Adrenal gland (tissue), 5 donors: ENCODE measurements around the gene TAS2R46.

ENCODE experiments used
- POLR2A ChIP-seq, 2 donors: fragments of 450-650 bp; IDR thresholded peaks; one replicate each; pipeline ENCODE4 v1.6.1; 2017; ENCODE audit warnings: antibody characterized with exemption in 2 of 2, mild to moderate bottlenecking in 2 of 2, moderate library complexity in 1 of 2
- TF ChIP-seq, protein P1 (sequence below), 6 experiments: fragments of 450-650 bp in 4 of 6; fragments of 200-600 bp in 2 of 6; sonication (generic) in 1 of 6; IDR thresholded peaks; 1 replicate in 5 of 6; 2 replicates in 1 of 6; pipeline versions ENCODE4 v1.5.1 to v1.8.0; 2016 to 2021; ENCODE audit warnings: antibody characterized with exemption in 6 of 6, mild to moderate bottlenecking in 2 of 6, moderate library complexity in 1 of 6
- donor health status: DM: no; HTN: no; CAD: no.

DNA sequence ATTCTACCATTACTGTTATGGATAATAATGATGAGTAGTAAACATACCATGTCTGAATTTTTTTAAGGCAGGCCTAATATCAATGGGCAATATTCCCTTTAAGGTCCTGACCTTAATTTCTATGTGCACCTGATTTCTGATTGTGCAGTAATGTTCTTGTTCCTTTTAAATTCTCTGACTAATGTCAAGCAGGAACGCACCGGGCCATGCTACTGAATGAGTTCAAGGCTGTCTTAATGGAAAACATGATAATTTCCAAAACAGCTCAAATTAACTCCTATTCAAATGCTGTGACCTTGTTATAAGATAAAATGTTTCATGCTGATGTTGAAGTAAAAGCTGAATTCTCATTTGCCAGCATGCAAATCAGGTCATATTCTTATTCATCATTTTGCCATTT, 6.8 kb downstream of the TAS2R46 start:
- no peak for TF ChIP-seq POLR2A (IDR thresholded peaks at IDR 0.05)
- TF ChIP-seq, protein P1, sequence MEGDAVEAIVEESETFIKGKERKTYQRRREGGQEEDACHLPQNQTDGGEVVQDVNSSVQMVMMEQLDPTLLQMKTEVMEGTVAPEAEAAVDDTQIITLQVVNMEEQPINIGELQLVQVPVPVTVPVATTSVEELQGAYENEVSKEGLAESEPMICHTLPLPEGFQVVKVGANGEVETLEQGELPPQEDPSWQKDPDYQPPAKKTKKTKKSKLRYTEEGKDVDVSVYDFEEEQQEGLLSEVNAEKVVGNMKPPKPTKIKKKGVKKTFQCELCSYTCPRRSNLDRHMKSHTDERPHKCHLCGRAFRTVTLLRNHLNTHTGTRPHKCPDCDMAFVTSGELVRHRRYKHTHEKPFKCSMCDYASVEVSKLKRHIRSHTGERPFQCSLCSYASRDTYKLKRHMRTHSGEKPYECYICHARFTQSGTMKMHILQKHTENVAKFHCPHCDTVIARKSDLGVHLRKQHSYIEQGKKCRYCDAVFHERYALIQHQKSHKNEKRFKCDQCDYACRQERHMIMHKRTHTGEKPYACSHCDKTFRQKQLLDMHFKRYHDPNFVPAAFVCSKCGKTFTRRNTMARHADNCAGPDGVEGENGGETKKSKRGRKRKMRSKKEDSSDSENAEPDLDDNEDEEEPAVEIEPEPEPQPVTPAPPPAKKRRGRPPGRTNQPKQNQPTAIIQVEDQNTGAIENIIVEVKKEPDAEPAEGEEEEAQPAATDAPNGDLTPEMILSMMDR (IDR thresholded peaks at IDR 0.05): no peak
